GM21515 (cell line): ENCODE data around the gene CFH.
"Not testable (repeated sequence)": the region's sequence is repeated elsewhere in the genome, so short reads cannot be mapped to it uniquely, and the experiment has no call there.

Experiments used
- ATAC-seq: cut with Tn5 transposase; IDR thresholded peaks from one replicate; pipeline ENCODE4 v1.9.1; 2021; ENCODE audit not compliant: unreplicated experiment

Gene CFH

DNA sequence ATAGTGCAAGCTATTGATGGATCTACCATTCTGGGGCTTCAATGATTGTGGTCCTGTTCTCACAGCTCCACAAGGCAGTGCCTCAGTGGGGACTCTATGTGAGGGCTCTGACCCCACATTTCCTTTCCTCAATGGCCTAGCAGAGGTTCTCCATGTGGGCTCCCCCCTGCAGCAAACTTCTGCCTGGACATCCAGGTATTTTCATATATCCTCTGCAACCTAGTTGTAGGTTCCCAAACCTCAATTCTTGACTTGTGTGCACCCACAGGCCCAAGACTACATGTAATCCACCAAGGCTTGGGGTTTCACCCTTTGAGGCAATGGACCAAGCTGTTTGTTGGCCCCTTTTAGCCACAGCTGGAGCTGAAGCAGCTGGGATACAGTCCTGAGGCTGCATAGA lies 86.9 kb downstream of the CFH start:
- no peak for ATAC-seq

DNA sequence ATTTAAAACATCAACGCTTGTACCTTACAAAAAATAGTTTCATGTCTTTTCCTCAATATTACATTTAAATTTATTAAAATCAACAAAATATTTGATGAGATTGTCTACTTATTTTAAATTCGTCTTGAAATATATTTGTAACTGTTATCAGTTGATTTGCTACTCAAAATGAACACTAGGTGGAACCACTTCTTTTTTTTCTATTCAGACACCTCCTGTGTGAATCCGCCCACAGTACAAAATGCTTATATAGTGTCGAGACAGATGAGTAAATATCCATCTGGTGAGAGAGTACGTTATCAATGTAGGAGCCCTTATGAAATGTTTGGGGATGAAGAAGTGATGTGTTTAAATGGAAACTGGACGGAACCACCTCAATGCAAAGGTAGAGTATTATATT lies 91.4 kb downstream of the CFH start:
- peak; percentile 92 for ATAC-seq

DNA sequence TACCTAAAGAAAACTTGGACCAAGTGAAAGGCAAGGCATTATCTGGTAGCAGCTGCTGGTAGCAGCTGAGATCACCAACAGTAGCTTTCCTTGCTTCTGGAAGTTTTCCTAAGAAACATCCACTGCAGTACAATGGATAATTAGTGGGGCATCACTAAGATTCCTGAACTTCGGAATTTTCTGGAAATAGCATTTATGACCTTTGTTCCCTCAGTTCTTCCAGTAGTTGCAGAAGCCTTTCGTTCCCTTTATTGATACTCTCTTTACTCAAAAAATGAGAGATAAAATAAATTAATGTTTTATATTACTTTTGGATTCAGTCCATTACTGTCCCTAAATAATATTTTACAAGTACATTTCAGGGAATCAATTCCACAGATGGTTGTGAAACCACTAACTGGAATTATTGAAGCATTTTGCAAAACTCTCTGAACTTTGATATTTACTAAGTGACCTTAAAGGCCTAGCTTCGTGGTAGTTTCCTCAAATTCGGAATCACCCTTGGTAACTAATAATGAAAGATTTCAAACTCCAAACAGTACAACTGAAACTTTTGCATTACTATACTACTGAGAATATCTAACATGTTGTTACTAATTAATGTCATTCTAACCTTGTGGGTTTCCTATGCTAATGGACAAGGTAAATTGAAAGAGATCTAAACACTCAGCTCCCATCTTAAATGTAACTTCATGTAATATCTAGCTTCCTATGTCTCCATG lies 113.3 kb downstream of the CFH start:
- ATAC-seq: not testable (repeated sequence)

DNA sequence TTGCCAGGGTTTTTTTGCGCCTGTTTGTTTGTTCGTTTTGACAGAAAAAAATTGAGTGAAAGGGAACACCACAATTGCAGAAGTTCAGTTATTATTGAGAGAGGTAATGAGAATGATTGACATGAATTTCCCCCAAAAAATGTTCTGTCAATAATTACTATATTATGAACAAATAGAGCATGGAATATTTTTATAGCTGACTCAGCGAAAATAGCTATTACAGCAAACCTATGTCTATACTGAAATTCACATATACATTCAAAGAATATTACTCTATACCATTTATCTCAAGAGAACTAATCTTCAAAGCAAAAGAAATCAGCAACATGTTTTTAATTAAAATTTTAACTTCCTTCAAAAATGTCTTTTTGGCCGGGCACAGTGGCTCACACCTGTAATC lies 118.0 kb downstream of the CFH start:
- not testable (repeated sequence) for ATAC-seq

DNA sequence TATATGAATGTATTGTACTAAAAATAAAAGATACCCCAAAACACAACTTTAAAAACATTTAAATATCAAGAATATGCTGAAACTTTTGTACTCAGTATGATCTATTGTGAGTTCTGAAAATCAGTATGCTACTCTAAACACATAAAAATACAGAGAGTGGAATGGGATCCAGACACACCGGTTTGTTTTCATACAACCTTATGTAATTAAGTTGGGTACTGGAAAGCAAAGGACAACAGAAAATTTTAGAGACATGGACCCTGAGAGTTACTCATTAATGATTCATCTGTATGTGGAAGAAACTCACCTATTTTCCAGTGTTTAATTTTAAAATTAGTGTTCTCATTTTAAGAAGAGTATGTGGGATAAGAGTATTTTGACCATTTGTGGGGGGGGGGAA lies 121.9 kb downstream of the CFH start:
- no peak for ATAC-seq

DNA sequence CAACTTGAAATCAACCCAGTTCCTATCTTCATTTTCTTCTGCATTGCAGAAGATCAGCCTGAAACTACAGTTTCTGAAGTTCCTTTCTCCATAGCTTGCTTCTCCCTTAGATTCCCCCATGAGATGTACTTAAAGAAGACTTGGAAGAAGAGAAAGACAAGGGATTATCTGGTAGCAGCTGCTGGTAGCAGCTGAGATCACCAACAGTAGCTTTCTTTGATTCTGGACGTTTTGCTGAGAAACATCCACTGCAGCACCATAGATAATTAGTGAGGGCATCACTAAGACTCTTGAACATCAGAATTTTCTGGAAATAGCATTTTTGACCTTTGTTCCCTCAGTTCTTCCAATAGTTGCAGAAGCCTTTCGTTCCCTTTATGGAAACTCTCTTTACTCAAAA lies 122.3 kb downstream of the CFH start:
- no peak for ATAC-seq

DNA sequence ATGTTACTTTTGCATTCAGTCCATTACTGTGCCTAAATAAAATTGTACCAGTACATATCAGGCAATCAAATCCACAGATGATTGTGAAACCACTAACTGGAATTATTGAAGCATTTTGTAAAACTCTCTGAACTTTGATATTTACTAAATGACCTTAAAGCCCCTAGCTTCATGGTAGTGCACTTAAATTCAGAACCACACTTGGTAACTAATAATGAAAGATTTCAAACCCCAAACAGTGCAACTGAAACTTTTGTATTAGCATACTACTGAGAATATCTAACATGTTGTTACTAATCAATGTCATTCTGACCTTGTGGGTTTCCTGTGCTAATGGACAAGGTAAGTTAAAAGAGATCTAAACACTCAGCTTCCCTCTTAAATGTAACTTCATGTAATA lies 122.8 kb downstream of the CFH start, which contains the start of gene CFHR3:
TSS of gene CFHR3 (plus strand) at position 238 of the 400 bp plus-strand sequence. CDS start at position 285, 47 bp downstream.
- peak; percentile 85 for ATAC-seq

DNA sequence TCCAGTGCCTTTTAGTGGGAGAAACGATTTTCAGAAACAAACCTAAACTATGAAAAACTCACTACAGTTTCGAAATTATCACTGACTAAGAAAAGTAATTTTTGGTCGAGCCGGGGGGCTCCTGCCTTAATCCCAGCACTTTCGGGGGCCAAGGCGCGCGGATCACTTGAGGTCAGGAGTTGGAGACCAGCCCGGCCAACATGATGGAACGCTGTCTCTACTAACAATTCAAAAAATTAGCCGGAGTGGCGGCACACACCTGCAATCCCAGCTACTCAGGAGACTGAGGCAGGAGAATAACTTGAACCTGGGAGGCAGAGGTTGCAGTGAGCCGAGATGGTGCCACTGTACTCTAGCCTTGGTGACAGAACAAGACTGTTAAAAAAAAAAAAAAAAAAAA lies 125.8 kb downstream of the CFH start:
- ATAC-seq: no peak

DNA sequence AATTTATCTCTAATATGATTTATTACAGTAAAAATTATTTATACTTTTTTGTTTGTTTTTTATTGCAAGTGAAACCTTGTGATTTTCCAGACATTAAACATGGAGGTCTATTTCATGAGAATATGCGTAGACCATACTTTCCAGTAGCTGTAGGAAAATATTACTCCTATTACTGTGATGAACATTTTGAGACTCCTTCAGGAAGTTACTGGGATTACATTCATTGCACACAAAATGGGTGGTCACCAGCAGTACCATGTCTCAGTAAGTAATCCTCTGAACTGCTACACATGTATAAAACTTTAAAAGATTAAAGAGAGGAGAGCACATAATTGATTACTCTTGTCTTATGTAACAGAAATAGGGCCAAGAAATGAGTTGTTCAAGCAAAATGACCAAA lies 127.2 kb downstream of the CFH start:
- no peak for ATAC-seq

DNA sequence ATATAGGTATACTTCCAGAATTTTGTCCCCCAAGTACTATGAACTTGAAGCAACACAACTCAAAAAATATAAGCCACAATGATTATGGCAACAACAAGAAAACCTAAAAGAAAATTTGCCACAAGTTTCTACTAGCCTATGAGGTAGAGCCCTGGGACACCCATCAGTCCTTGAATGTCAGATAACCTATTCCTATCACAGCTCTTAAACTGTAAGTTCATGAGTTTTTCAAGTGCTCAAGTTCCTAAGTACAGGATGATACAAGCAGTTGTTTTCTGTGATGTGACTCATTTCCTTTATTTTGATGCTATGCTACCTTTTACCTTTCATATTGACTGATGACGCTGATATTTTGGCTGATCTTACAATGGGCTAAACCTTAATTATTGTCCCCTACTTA lies 139.4 kb downstream of the CFH start:
- not testable (repeated sequence) for ATAC-seq

DNA sequence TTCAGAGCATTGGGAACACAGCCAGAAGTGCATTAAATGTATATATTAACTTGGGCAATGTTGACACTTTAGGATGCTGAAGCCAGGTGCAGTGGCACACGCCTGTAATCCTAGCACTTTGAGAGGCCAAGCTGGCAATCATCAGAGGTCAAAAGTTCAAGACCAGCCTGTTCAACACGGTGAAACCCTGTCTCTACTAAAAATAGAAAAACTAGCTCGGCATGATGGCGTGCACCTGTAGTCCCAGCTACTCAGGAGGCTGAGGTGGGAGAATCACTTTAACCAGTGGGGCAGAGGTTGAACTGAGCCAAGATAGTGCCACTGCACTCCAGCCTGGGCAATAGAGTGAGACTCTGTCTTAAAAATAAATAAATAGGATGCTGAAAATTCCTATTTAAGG lies 142.3 kb downstream of the CFH start:
- ATAC-seq: not testable (repeated sequence)
